Panc1 (cell line): ENCODE results near the gene ZNF160. TPM values are rescaled to one million over a fixed set of nuclear protein-coding genes. Genes with fewer than 3 reads are reported as not detected.
"Not testable (repeated sequence)": the region's sequence is repeated elsewhere in the genome, so short reads cannot be mapped to it uniquely, and the experiment has no call there.

Experiments
- ATAC-seq: fragments of 200-7000 bp; cut with Tn5 transposase; 2 replicates; pipeline ENCODE4 v1.9.1; 2020; ENCODE audit warnings: mild to moderate bottlenecking, moderate library complexity
- BruUV-seq: library from RNA; stranded (reverse); fragments of 400-500 nt; replicated peaks from 2 replicates; lab custom pipeline; 2021; lab: Mats Ljungman, UMichigan
- CTCF ChIA-PET: fragments of 300-600 bp; sonication (Branson Sonifier 250); formaldehyde crosslinking; loops from one replicate; lab custom pipeline; 2022; ENCODE audit warnings: antibody characterized with exemption; lab: Charles Lee
- POLR2A ChIA-PET: fragments of 300-600 bp; sonication (Branson Sonifier 250); formaldehyde crosslinking; loops from one replicate; lab custom pipeline; 2022; ENCODE audit warnings: antibody characterized with exemption; lab: Charles Lee
- DNase-seq: peaks from one replicate; pipeline ENCODE4 v3.0.0-alpha.2; 2010; ENCODE audit warnings: low read depth, low spot score
- H3K27ac ChIP-seq: 2 replicates; pipeline ENCODE4 v1.5.1; 2011; ENCODE audit warnings: mild to moderate bottlenecking, low read length, inconsistent platforms
- H3K27me3 ChIP-seq: fragments of 200-500 bp; sonication (Bioruptor generic); 2 replicates; pipeline ENCODE4 v1.6.0; 2014; ENCODE audit warnings: low read length, inconsistent platforms; ENCODE audit not compliant: control insufficient read depth, insufficient read depth
- H3K36me3 ChIP-seq: fragments of 200-500 bp; sonication (Bioruptor generic); 2 replicates; pipeline ENCODE4 v1.5.1; 2014; ENCODE audit warnings: inconsistent platforms, mild to moderate bottlenecking, low read length, moderate library complexity; ENCODE audit not compliant: control insufficient read depth, insufficient read depth
- H3K4me1 ChIP-seq: 2 replicates; pipeline ENCODE4 v1.5.1; 2011; ENCODE audit warnings: inconsistent platforms, mild to moderate bottlenecking, low read length, moderate library complexity; ENCODE audit not compliant: control insufficient read depth, insufficient read depth
- H3K4me3 ChIP-seq, 2 experiments: 2 replicates each; pipeline ENCODE4 v1.5.1; 2011 to 2012; ENCODE audit warnings: low read depth in 2 of 2, low read length in 2 of 2, mild to moderate bottlenecking in 2 of 2, inconsistent platforms in 1 of 2, moderate library complexity in 1 of 2
- H3K9me3 ChIP-seq: fragments of 200-500 bp; sonication (Bioruptor generic); 2 replicates; pipeline ENCODE4 v1.5.1; 2014; ENCODE audit warnings: low read depth, mild to moderate bottlenecking, inconsistent platforms, low read length, moderate library complexity; ENCODE audit not compliant: control insufficient read depth, insufficient read depth
- POLR2AphosphoS5 ChIP-seq: IDR thresholded peaks from 2 replicates; pipeline ENCODE4 v1.6.1; 2012; ENCODE audit warnings: mild to moderate bottlenecking, low read depth, low read length, moderate library complexity
- SIN3A ChIP-seq: IDR thresholded peaks from 2 replicates; pipeline ENCODE4 v1.6.1; 2012; ENCODE audit warnings: low read depth, mild to moderate bottlenecking, low read length, moderate library complexity, borderline replicate concordance; ENCODE audit not compliant: insufficient read depth
- TCF7L2 ChIP-seq: IDR thresholded peaks from 2 replicates; pipeline ENCODE4 v1.6.1; 2011; ENCODE audit warnings: mild to moderate bottlenecking, low read depth, low read length, inconsistent platforms
- in situ Hi-C: cut with HindIII; loops from 2 replicates; pipeline ENCODE4 v1.10.0; 2016; ENCODE audit warnings: low sequenced_read_pairs, low pct_unique_long_range_greater_than_20kb
- intact Hi-C: fragments of 100-400 bp; cut with micrococcal nuclease; formaldehyde crosslinking; loops from one replicate; pipeline ENCODE4 v1.10.0; 2022; ENCODE audit not compliant: unreplicated experiment
- total RNA-seq: library from RNA; stranded (reverse); gene quantifications from one replicate; pipeline ENCODE4 v1.2.1, GENCODE V29; 2021; ENCODE audit not compliant: unreplicated experiment
- TF ChIP-seq, protein P1 (sequence below): fragments of 450-650 bp; IDR thresholded peaks from 2 replicates; pipeline ENCODE4 v1.5.1; 2017; ENCODE audit warnings: mild to moderate bottlenecking
- TF ChIP-seq, protein P2 (sequence below), 2 experiments: IDR thresholded peaks; 2 replicates each; pipeline ENCODE4 v1.6.1; 2011 to 2012; ENCODE audit warnings: low read depth in 2 of 2, control low read depth in 1 of 2, low read length in 1 of 2, mild to moderate bottlenecking in 1 of 2, moderate library complexity in 1 of 2; ENCODE audit not compliant: insufficient read depth in 1 of 2

Gene ZNF160
- total RNA-seq, 1 experiment from 2014 or later: 29.1 TPM

DNA sequence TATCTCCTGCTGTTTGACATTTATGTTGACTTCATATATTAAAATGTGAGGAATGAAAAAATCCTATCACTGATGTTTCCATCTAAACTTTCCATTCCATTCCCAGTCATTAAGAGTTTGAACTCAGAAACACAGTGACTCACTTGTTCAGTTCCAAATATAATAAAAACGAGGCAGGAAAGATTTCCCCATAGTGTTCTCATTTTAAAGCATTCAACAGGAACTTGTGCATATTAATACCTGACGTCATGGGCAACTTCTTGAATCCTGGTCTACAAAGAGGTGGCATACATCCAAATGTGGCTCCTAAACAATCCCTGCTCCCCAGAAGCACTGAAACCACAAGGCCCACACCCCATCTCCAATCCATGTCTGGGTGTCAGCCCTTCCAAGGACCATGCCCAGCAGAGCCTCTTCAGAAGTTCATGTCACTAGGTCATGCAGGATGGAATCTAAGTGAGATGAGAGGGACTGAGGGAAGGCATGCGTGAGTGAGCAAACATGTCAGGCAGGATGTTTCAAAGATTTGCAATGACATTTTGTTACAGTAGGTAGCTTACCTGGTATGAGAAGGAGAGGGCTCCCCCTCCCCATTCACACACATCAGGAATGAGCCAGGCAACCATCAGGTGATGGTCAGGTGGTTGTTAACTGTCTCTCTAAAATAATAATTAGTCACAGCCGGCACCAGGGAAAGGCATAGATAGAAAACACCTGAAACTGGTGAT, 68.1 kb downstream of the ZNF160 start:
- H3K4me3 ChIP-seq: no peak overlapping the region
- no TSS peak for BruUV-seq
- no peak overlapping the region for H3K27ac ChIP-seq
- DNase-seq (no peak), ATAC-seq (no peak)
- CTCF ChIA-PET: no interaction called here
- H3K4me1 ChIP-seq: no peaks in the 10 kb centered on the region
- intact Hi-C loops (no loop called here), in situ Hi-C loops (no loop called here)
- no peaks in the 10 kb centered on the region for H3K27me3 ChIP-seq
- TF ChIP-seq, protein P1, sequence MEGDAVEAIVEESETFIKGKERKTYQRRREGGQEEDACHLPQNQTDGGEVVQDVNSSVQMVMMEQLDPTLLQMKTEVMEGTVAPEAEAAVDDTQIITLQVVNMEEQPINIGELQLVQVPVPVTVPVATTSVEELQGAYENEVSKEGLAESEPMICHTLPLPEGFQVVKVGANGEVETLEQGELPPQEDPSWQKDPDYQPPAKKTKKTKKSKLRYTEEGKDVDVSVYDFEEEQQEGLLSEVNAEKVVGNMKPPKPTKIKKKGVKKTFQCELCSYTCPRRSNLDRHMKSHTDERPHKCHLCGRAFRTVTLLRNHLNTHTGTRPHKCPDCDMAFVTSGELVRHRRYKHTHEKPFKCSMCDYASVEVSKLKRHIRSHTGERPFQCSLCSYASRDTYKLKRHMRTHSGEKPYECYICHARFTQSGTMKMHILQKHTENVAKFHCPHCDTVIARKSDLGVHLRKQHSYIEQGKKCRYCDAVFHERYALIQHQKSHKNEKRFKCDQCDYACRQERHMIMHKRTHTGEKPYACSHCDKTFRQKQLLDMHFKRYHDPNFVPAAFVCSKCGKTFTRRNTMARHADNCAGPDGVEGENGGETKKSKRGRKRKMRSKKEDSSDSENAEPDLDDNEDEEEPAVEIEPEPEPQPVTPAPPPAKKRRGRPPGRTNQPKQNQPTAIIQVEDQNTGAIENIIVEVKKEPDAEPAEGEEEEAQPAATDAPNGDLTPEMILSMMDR: no peak
- TF ChIP-seq SIN3A (no peak), TCF7L2 (no peak), POLR2AphosphoS5 (no peak)
- TF ChIP-seq, protein P2, sequence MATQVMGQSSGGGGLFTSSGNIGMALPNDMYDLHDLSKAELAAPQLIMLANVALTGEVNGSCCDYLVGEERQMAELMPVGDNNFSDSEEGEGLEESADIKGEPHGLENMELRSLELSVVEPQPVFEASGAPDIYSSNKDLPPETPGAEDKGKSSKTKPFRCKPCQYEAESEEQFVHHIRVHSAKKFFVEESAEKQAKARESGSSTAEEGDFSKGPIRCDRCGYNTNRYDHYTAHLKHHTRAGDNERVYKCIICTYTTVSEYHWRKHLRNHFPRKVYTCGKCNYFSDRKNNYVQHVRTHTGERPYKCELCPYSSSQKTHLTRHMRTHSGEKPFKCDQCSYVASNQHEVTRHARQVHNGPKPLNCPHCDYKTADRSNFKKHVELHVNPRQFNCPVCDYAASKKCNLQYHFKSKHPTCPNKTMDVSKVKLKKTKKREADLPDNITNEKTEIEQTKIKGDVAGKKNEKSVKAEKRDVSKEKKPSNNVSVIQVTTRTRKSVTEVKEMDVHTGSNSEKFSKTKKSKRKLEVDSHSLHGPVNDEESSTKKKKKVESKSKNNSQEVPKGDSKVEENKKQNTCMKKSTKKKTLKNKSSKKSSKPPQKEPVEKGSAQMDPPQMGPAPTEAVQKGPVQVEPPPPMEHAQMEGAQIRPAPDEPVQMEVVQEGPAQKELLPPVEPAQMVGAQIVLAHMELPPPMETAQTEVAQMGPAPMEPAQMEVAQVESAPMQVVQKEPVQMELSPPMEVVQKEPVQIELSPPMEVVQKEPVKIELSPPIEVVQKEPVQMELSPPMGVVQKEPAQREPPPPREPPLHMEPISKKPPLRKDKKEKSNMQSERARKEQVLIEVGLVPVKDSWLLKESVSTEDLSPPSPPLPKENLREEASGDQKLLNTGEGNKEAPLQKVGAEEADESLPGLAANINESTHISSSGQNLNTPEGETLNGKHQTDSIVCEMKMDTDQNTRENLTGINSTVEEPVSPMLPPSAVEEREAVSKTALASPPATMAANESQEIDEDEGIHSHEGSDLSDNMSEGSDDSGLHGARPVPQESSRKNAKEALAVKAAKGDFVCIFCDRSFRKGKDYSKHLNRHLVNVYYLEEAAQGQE (IDR thresholded peaks at IDR 0.05; ENCODE audit: insufficient read depth in 1 of 2, low read depth in 2 of 2, low read length in 1 of 2): no peak
- POLR2A ChIA-PET: no interaction called here
- no peaks in the 10 kb centered on the region; the same call in 1 of the 2 replicates for H3K9me3 ChIP-seq
- no peaks in the 10 kb centered on the region for H3K36me3 ChIP-seq

DNA sequence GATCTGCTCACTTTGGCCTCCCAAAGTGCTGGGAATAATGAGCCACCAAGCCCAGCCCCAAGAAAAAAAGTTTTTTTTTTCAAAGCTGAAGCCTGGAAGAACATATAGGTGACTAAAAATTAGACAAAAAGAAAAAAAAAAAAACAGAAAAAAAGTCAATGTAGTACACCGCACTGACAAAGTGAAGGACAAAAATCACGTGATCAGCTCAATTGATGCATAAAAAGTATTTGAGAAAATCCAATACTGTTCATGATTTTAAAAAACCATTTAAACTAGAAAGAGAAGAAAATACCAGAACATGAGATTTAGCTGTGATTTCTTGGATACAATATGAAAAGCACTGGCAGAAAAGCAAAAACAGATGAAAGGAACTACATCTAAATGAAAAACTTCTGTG, 69.2 kb downstream of the ZNF160 start:
- TF ChIP-seq SIN3A: no peak
- TF ChIP-seq, protein P1: no peak
- TF ChIP-seq POLR2AphosphoS5: no peak
- TF ChIP-seq, protein P2 (IDR thresholded peaks at IDR 0.05; ENCODE audit: insufficient read depth in 1 of 2, low read depth in 2 of 2, low read length in 1 of 2): no peak
- TF ChIP-seq TCF7L2: no peak
- DNase-seq (no peak), ATAC-seq (no peak)
- ChIA-PET POLR2A (no interaction called here), CTCF (interaction anchor here (0.5 kb wide), 1 partner anchor 379 kb away, joined by 3 read pairs; no protein-coding TSS in a partner anchor)
- intact Hi-C loops (no loop called here), in situ Hi-C loops (no loop called here)
- no TSS peak for BruUV-seq
- no peaks in the 10 kb centered on the region for H3K36me3 ChIP-seq
- H3K27ac ChIP-seq: no peak overlapping the region
- H3K4me1 ChIP-seq: no peaks in the 10 kb centered on the region
- no peak overlapping the region for H3K4me3 ChIP-seq
- no peaks in the 10 kb centered on the region; the same call in 1 of the 2 replicates for H3K9me3 ChIP-seq
- H3K27me3 ChIP-seq: no peaks in the 10 kb centered on the region

DNA sequence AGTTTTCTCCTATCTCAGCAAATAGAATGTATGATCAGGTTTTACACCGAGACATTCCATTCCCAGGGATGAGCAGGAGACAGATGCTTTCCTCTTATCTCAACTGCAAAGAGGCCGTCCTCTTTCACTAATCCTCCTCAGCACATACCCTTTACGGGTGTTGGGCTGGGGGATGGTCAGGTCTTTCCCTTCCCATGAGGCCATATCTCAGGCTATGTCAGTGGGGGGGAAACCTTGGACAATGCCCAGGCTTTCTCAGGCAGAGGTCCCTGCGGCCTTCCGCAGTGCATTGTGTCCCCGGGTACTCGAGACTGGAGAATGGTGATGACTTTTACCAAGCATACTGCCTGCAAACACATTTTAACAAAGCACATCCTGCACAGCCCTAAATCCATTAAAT, 74.9 kb downstream of the ZNF160 start:
- POLR2A ChIA-PET, H3K4me3 ChIP-seq, H3K4me1 ChIP-seq, CTCF ChIA-PET, ATAC-seq, DNase-seq, H3K36me3 ChIP-seq, intact Hi-C loops, H3K27me3 ChIP-seq, BruUV-seq, H3K27ac ChIP-seq, in situ Hi-C loops, H3K9me3 ChIP-seq: not testable (repeated sequence)
